Thymus (tissue), 14 donors: ENCODE results near the gene LRRC4C. TPM values are rescaled to one million over a fixed set of nuclear protein-coding genes. Genes with fewer than 3 reads are reported as not detected.

Source experiments
- DNase-seq, 9 donors: peaks; one replicate each; pipeline ENCODE4 v3.0.0-alpha.2; 2013; ENCODE audit warnings: low spot score in 9 of 9, low read depth in 6 of 9, missing footprints in 1 of 9
- H3K27ac ChIP-seq, 2 donors: one replicate each; pipeline ENCODE4 v1.5.1; 2013; ENCODE audit warnings: control low read depth in 1 of 2, low read depth in 1 of 2, low read length in 1 of 2, mild to moderate bottlenecking in 1 of 2, moderate library complexity in 1 of 2
- H3K27me3 ChIP-seq, 2 donors: one replicate each; pipeline ENCODE4 v1.5.1; 2013; ENCODE audit warnings: low read length in 1 of 2; ENCODE audit not compliant: control insufficient read depth in 2 of 2, insufficient read depth in 1 of 2
- H3K36me3 ChIP-seq, 2 donors: one replicate each; pipeline ENCODE4 v1.5.1; 2013; ENCODE audit warnings: low read length in 1 of 2, mild to moderate bottlenecking in 1 of 2, moderate library complexity in 1 of 2; ENCODE audit not compliant: control insufficient read depth in 2 of 2, insufficient read depth in 2 of 2
- H3K4me1 ChIP-seq, 2 donors: one replicate each; pipeline ENCODE4 v1.5.1; 2013; ENCODE audit warnings: low read length in 2 of 2; ENCODE audit not compliant: control insufficient read depth in 2 of 2, insufficient read depth in 2 of 2
- H3K4me3 ChIP-seq, 2 donors: one replicate each; pipeline ENCODE4 v1.5.1; 2013; ENCODE audit warnings: low read length in 2 of 2, control low read depth in 1 of 2, mild to moderate bottlenecking in 1 of 2
- H3K9me3 ChIP-seq, 2 donors: one replicate each; pipeline ENCODE4 v1.5.1; 2013; ENCODE audit warnings: low read length in 1 of 2, mild to moderate bottlenecking in 1 of 2; ENCODE audit not compliant: control insufficient read depth in 2 of 2, insufficient read depth in 1 of 2
- WGBS: extraction: QIAGEN DNeasy Blood & Tissue Kit; methylation state at CpG from one replicate; pipeline ENCODE4 v1.1.7; 2013; 5-methylcytosine and 5-hydroxymethylcytosine counted together
- long read RNA-seq, 10 donors: transcript quantifications; one replicate each; lab custom pipeline, GENCODE V29; 2026
- polyA plus RNA-seq: library from polyadenylated mRNA; stranded (reverse); fragments of 200-250 nt; gene quantifications from one replicate; pipeline ENCODE4 v1.2.3, GENCODE V29; 2013
- total RNA-seq: library from RNA; stranded (reverse); fragments of 120-200 nt; gene quantifications from one replicate; pipeline ENCODE4 v1.2.4, GENCODE V29; 2013
- donor health status: healthy.

LRRC4C gene
- 1.6 TPM for total RNA-seq
- polyA plus RNA-seq = 0.30 TPM
- long read RNA-seq, donor 1 = 0 reads
- long read RNA-seq, donor 2 = 0 reads
- long read RNA-seq, donor 3 = 0 reads
- long read RNA-seq, donor 4 = 0 reads
- long read RNA-seq, donor 5 = 0 reads
- long read RNA-seq, donor 6, full-length matches to known transcripts = 1 of 1 reads
- long read RNA-seq, donor 6, partial matches to known transcripts = 0 of 1 reads
- long read RNA-seq, donor 6, other reads (novel, unspliced or antisense) = 0 of 1 reads
- long read RNA-seq, donor 7 = 0 reads
- long read RNA-seq, donor 8, partial matches to known transcripts = 0 of 1 reads
- long read RNA-seq, donor 8, other reads (novel, unspliced or antisense) = 0 of 1 reads
- long read RNA-seq, donor 9 = 0 reads
- long read RNA-seq, donor 10 = 0 reads

DNA sequence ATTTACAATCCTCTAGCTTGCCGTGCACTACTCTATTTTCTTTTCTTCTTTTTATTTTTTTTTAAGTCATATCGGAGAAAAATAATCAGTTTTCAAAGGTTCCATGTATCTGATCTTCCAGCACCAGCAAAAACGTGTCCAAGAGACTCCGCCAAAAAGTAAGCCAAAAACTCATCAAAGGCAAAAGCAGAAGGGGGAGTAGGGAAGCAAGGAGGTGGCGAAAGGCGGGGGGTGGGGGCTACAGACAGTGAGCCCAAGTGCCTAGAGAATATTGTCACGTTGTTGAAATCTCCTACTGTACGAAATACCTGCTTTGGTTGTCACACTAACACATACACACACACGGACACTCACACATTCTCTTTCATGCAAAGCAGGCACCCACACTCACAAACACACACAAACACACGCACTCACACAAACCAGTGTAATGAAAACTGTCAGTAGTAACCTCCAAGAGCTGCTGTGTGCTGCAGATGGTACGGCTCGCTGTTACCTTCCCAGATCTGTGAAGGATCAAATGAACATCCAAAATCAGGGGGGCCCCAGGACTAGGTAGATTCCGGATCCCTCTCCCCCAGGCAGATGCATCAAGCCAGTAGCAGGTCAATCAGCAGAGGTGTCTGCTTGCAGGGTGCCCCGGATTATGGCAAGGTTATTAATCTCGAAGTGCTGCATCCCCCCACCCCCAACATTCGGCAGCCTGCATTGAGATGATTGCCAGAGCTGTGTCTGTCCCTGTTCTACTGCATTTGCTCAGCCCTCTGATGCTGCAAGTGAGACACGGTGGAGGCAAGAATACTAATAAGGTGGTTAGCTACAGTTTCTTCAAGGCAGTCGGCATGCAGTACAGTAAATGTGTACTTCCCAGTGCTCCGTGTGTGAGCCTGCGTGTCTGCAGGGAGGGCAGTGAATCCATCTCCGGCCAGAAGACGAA, at the start of gene LRRC4C:
Gene LRRC4C (minus strand): TSS at position 188 of the 937 bp plus-strand sequence.
- Histone ChIP-seq H3K36me3 (no peaks in the 10 kb centered on the region), H3K4me1 (no peaks in the 10 kb centered on the region), H3K27me3 (no peaks in the 10 kb centered on the region), H3K4me3 (no peak within 1 kb of the TSS), H3K27ac (no peak within 1 kb of the TSS), H3K9me3 (no peaks in the 10 kb centered on the region)
- 11% methylated on average over 22 of the region's 22 CpGs for WGBS
- DNase-seq = no peak

- no peaks in the 10 kb centered on the region for H3K36me3 ChIP-seq
- WGBS = 90% methylated on average over 1 of the region's 1 CpG
- H3K27me3 ChIP-seq = no peaks in the 10 kb centered on the region
- no peaks in the 10 kb centered on the region for H3K4me1 ChIP-seq
- no peak overlapping the region for H3K4me3 ChIP-seq
- DNase-seq = no peak
- H3K27ac ChIP-seq = no peak overlapping the region
- H3K9me3 ChIP-seq = no peaks in the 10 kb centered on the region
Observed at GRCh38 chr11:41508121-41508520, 48.7 kb upstream of the LRRC4C start.

- Histone ChIP-seq H3K9me3 (no peaks in the 10 kb centered on the region), H3K27ac (no peak overlapping the region), H3K27me3 (no peaks in the 10 kb centered on the region), H3K36me3 (no peaks in the 10 kb centered on the region), H3K4me3 (no peak overlapping the region), H3K4me1 (no peaks in the 10 kb centered on the region)
- 11% methylated on average over 3 of the region's 3 CpGs for WGBS
- no peak for DNase-seq
Observed at GRCh38 chr11:41499429-41499828, 40.0 kb upstream of the LRRC4C start.

DNA sequence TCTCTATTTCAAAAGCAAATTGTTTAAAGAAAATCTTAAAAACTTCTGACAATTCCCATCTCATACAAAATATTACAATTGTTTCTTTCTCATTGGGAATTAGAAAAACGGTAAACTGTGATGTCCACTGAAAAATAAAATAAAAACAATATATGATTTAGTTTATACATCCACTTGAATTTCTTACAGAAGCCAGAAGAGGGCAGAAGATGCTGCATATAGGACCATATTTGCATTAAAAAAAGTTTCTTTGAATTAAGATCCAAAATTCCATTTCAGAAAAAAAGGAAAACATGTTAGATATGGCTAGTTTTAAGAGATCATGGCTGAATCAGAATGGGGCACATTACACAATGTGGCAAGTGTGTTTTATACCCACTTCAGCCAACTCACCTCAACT, 39.3 kb upstream of the LRRC4C start:
- H3K4me1 ChIP-seq = no peaks in the 10 kb centered on the region
- H3K27ac ChIP-seq = no peak overlapping the region
- no peaks in the 10 kb centered on the region for H3K36me3 ChIP-seq
- no peak overlapping the region for H3K4me3 ChIP-seq
- H3K27me3 ChIP-seq = no peaks in the 10 kb centered on the region
- 17% methylated on average over 1 of the region's 1 CpG for WGBS
- H3K9me3 ChIP-seq = no peaks in the 10 kb centered on the region
- no peak for DNase-seq

DNA sequence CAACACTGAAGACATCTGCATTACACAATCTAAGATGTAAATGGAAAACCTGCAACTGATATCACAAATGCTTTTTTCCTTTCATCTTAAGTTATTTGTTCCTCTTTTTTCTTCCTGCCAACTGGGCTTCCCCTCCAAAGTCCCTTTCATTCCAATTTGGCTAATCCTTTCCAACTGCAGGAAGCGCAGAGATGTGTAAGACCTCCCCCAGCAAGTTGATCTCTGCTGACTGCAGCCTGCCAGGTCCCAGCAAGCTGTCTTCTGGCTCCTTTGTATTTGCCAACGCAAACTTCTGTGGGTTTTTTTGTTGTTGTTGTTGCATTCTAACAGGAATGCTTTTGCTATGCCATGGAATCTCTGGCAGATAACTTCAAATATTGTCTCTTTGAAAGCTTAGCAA, 38.5 kb upstream of the LRRC4C start:
- Histone ChIP-seq H3K27me3 (no peaks in the 10 kb centered on the region), H3K9me3 (no peaks in the 10 kb centered on the region), H3K4me1 (no peaks in the 10 kb centered on the region), H3K27ac (no peak overlapping the region), H3K4me3 (no peak overlapping the region), H3K36me3 (no peaks in the 10 kb centered on the region)
- 10% methylated on average over 2 of the region's 2 CpGs for WGBS
- no peak for DNase-seq

DNA sequence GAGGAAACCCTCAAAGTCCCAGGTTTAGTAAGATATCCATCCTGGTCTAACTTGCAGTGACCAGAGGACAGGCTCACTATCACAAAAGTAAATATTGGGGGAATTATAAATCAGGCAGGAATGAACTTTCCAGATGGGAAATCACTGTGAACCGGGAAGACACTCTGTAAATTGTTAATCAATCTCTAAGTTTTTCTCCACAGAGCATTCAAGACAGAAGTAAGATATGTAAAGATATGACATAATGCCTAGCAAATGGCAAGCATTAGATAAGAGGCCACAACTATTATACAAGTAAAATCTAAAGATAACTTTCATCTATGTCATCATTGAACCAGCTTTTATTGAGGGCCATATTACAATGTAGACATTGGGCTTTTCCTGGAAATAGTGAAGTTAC, 35.3 kb upstream of the LRRC4C start:
- no peak overlapping the region for H3K27ac ChIP-seq
- H3K9me3 ChIP-seq = no peaks in the 10 kb centered on the region
- H3K4me1 ChIP-seq = no peaks in the 10 kb centered on the region
- H3K27me3 ChIP-seq = no peaks in the 10 kb centered on the region
- no peak for DNase-seq
- no peak overlapping the region for H3K4me3 ChIP-seq
- 69% methylated on average over 1 of the region's 1 CpG for WGBS
- H3K36me3 ChIP-seq = no peaks in the 10 kb centered on the region

- DNase-seq = no peak
- Histone ChIP-seq H3K4me1 (no peaks in the 10 kb centered on the region), H3K27me3 (no peaks in the 10 kb centered on the region), H3K9me3 (no peaks in the 10 kb centered on the region), H3K36me3 (no peaks in the 10 kb centered on the region), H3K27ac (no peak overlapping the region), H3K4me3 (no peak overlapping the region)
- 78% methylated on average over 2 of the region's 2 CpGs for WGBS
Observed at GRCh38 chr11:41486424-41486823, 27.0 kb upstream of the LRRC4C start.

DNA sequence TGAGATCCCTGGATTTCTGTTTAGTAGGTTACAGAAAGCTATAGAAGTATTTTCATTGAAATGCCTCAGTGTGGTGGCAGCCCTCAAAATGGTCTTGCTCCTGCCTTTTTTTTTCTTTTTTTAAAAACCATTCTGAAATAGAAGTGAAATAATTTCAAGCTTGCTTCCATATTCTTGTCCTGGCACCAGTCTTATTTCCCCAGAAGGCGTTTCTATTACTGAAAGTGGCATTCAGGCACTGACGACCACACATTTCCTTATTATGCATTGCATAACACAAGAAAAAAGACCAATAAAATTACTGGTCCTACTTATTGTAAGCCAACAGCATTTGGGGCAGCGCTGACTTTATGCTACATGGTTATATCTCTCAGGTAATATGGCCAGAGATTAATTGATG, 24.5 kb upstream of the LRRC4C start:
- no peak for DNase-seq
- no peak overlapping the region for H3K4me3 ChIP-seq
- no peaks in the 10 kb centered on the region for H3K9me3 ChIP-seq
- no peak overlapping the region for H3K27ac ChIP-seq
- H3K4me1 ChIP-seq = no peaks in the 10 kb centered on the region
- no peaks in the 10 kb centered on the region for H3K36me3 ChIP-seq
- no peaks in the 10 kb centered on the region for H3K27me3 ChIP-seq
- 48% methylated on average over 3 of the region's 3 CpGs for WGBS

- Histone ChIP-seq H3K4me1 (no peaks in the 10 kb centered on the region), H3K4me3 (no peak overlapping the region), H3K36me3 (no peaks in the 10 kb centered on the region), H3K27me3 (no peaks in the 10 kb centered on the region), H3K27ac (no peak overlapping the region), H3K9me3 (no peaks in the 10 kb centered on the region)
- DNase-seq = no peak
- WGBS = 90% methylated on average over 1 of the region's 1 CpG
Observed at GRCh38 chr11:41479179-41479578, 19.7 kb upstream of the LRRC4C start.
